HL-60 (cell line): Measurements from ENCODE around the gene SMAD4.

Source experiments
- DNase-seq, 2 experiments: peaks; one replicate each; pipeline ENCODE4 v3.0.0-alpha.2; 2010 to 2020; ENCODE audit warnings: low read depth in 1 of 2, low spot score in 1 of 2
- H3K27ac ChIP-seq: fragments of 250-450 bp; sonication (Bioruptor Pico); replicated peaks from 2 replicates; pipeline ENCODE4 v1.5.1; 2020; ENCODE audit warnings: mild to moderate bottlenecking, moderate library complexity
- H3K27me3 ChIP-seq: fragments of 250-450 bp; sonication (Bioruptor Pico); 2 replicates; pipeline ENCODE4 v1.5.1; 2021; ENCODE audit warnings: mild to moderate bottlenecking, moderate library complexity; ENCODE audit not compliant: insufficient read depth, poor library complexity, severe bottlenecking
- H3K4me3 ChIP-seq: replicated peaks from 2 replicates; pipeline ENCODE4 v1.5.1; 2011; ENCODE audit warnings: mild to moderate bottlenecking, control low read depth, low read length; ENCODE audit not compliant: insufficient read depth
- CTCF ChIP-seq: IDR thresholded peaks from one replicate; pipeline ENCODE4 v1.5.1; 2011; ENCODE audit warnings: low read length, control low read depth, inconsistent platforms; ENCODE audit not compliant: insufficient read depth
- GABPA ChIP-seq: IDR thresholded peaks from 2 replicates; pipeline ENCODE4 v1.6.1; 2012; ENCODE audit warnings: low read depth
- POLR2AphosphoS5 ChIP-seq: IDR thresholded peaks from 2 replicates; pipeline ENCODE4 v1.6.1; 2012; ENCODE audit warnings: low read depth
- REST ChIP-seq: IDR thresholded peaks from 2 replicates; pipeline ENCODE4 v1.6.1; 2012; ENCODE audit warnings: low read depth; ENCODE audit not compliant: insufficient replicate concordance
- SPI1 ChIP-seq: IDR thresholded peaks from 2 replicates; pipeline ENCODE4 v1.6.1; 2012; ENCODE audit warnings: low read depth, mild to moderate bottlenecking, borderline replicate concordance
- long read RNA-seq: library from polyadenylated mRNA; unstranded; transcript quantifications from one replicate; pipeline ENCODE4 v2.0.0, GENCODE V29; 2020

The SMAD4 gene
- long read RNA-seq, full-length matches to known transcripts: 4 of 53 reads
- long read RNA-seq, partial matches to known transcripts: 21 of 53 reads
- long read RNA-seq, other reads (novel, unspliced or antisense): 28 of 53 reads

GRCh38 chr18:51029694-51030536 lies at the start of gene SMAD4:
Gene SMAD4 (plus strand): TSS chr18:51030213. CDS start chr18:51047047, 16,834 bp downstream.
- Histone ChIP-seq H3K27me3 (no peaks in the 10 kb centered on the region), H3K27ac (peak within 1 kb of the TSS; percentile 93), H3K4me3 (peak within 1 kb of the TSS; percentile 79)
- TF ChIP-seq POLR2AphosphoS5: peak; percentile 97
- no peak for TF ChIP-seq CTCF
- 0 out of 2 replicates have a peak, but pooled peaks have one; percentile 17 for TF ChIP-seq GABPA
- peak; percentile 65 for TF ChIP-seq REST
- peak; percentile 93 to 99 for DNase-seq

GRCh38 chr18:50981381-50981780 lies 48.6 kb upstream of the SMAD4 start:
- Histone ChIP-seq H3K27me3 (no peaks in the 10 kb centered on the region), H3K27ac (no peak overlapping the region), H3K4me3 (no peak overlapping the region)
- no peak for TF ChIP-seq GABPA
- TF ChIP-seq REST: no peak
- no peak for TF ChIP-seq POLR2AphosphoS5
- peak; percentile 15; the same call in 1 of the 2 replicates for TF ChIP-seq SPI1
- no peak for DNase-seq

GRCh38 chr18:50982086-50982801 lies 47.8 kb upstream of the SMAD4 start:
- no peak for DNase-seq
- no peaks in the 10 kb centered on the region for H3K27me3 ChIP-seq
- no peak overlapping the region for H3K27ac ChIP-seq
- no peak for TF ChIP-seq POLR2AphosphoS5
- no peak for TF ChIP-seq GABPA
- no peak for TF ChIP-seq CTCF
- no peak for TF ChIP-seq SPI1
- TF ChIP-seq REST: no peak
- H3K4me3 ChIP-seq: no peak overlapping the region
